ENCODE measurements around the gene SPEN. TPM values are rescaled to one million over a fixed set of nuclear protein-coding genes. Genes with fewer than 3 reads are reported as not detected.

Gene SPEN
- total and polyA plus RNA-seq, 10 of the 15 experiments (the other 5 are each of a cell fraction or from before 2014, with no cell fraction given) = 5.2 to 58.7 (median 20.1) TPM

- peak in 1 of 2 experiments; percentile 73; a peak in 2 of 4 replicates for TF ChIP-seq BHLHE40 (IDR thresholded peaks at IDR 0.05; ENCODE audit: borderline replicate concordance in 1 of 2, low read depth in 2 of 2, low read length in 1 of 2)
- peak; percentile 72 for TF ChIP-seq MXI1 (IDR thresholded peaks at IDR 0.05; ENCODE audit: low read depth, low read length)
- TF ChIP-seq POLR2A (IDR thresholded peaks at IDR 0.05; ENCODE audit: low read depth, low read length) = peak; percentile 26; the same call in 1 of the 2 replicates
- TF ChIP-seq CTCF (IDR thresholded peaks at IDR 0.05 in 2 of 3, conservative IDR thresholded peaks at IDR 0.05 in 1 of 3; ENCODE audit: control insufficient read depth in 2 of 3, extremely low read depth in 1 of 3, insufficient read depth in 1 of 3, low read depth in 3 of 3, low read length in 3 of 3) = peak in 2 of 3 experiments; percentile 20 to 27; a peak in 3 of 6 replicates
- peak; percentile 31; the same call in 1 of the 2 replicates for TF ChIP-seq RAD21 (IDR thresholded peaks at IDR 0.05; ENCODE audit: insufficient read depth, low read depth, low read length)
- TF ChIP-seq ZNF207 (IDR thresholded peaks at IDR 0.05; ENCODE audit: borderline replicate concordance) = 0 out of 2 replicates have a peak, but pooled peaks have one; percentile 11
- TF ChIP-seq RELA (IDR thresholded peaks at IDR 0.05; ENCODE audit: borderline replicate concordance, partially characterized antibody) = peak; percentile 38
- peak; percentile 15 for TF ChIP-seq RUNX3 (IDR thresholded peaks at IDR 0.05; ENCODE audit: low read length)
- TF ChIP-seq ETV6 (conservative IDR thresholded peaks at IDR 0.05 in 1 of 2, IDR thresholded peaks at IDR 0.05 in 1 of 2; ENCODE audit: borderline replicate concordance in 1 of 2, low read depth in 1 of 2) = 0 out of 4 replicates have a peak, but pooled peaks of 1 of the 2 experiments have one; percentile 29
- peak; percentile 79 for TF ChIP-seq NR2C1 (IDR thresholded peaks at IDR 0.05)
- no peak for TF ChIP-seq STAT1 (conservative IDR thresholded peaks at IDR 0.05)
- TF ChIP-seq ZNF217 (IDR thresholded peaks at IDR 0.05) = no peak
- 0 out of 2 replicates have a peak, but pooled peaks have one; percentile 11 for TF ChIP-seq ZBED1 (IDR thresholded peaks at IDR 0.05; ENCODE audit: borderline replicate concordance)
- no peak for TF ChIP-seq LARP7 (IDR thresholded peaks at IDR 0.05)
- TF ChIP-seq PBX3 (IDR thresholded peaks at IDR 0.05; ENCODE audit: insufficient replicate concordance, low read depth, low read length) = peak; percentile 27
- TF ChIP-seq, protein P1, sequence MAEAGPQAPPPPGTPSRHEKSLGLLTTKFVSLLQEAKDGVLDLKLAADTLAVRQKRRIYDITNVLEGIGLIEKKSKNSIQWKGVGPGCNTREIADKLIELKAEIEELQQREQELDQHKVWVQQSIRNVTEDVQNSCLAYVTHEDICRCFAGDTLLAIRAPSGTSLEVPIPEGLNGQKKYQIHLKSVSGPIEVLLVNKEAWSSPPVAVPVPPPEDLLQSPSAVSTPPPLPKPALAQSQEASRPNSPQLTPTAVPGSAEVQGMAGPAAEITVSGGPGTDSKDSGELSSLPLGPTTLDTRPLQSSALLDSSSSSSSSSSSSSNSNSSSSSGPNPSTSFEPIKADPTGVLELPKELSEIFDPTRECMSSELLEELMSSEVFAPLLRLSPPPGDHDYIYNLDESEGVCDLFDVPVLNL (IDR thresholded peaks at IDR 0.05; ENCODE audit: low read depth, low read length) = no peak
- 0 out of 2 replicates have a peak, but pooled peaks have one; percentile 7 for TF ChIP-seq SMC3 (IDR thresholded peaks at IDR 0.05; ENCODE audit: borderline replicate concordance, low read length)
- TF ChIP-seq EP300 (IDR thresholded peaks at IDR 0.05; ENCODE audit: borderline replicate concordance in 1 of 2, control insufficient read depth in 1 of 2, low read depth in 2 of 2, low read length in 2 of 2) = no peak
- TF ChIP-seq ZNF24 (IDR thresholded peaks at IDR 0.05) = peak; percentile 93
- peak; percentile 45; the same call in 1 of the 2 replicates for TF ChIP-seq DPF2 (IDR thresholded peaks at IDR 0.05)
- TF ChIP-seq RCOR1 (conservative IDR thresholded peaks at IDR 0.05; ENCODE audit: low read depth, low read length) = 0 out of 2 replicates have a peak, but pooled peaks have one; percentile 24
These were observed 127.9 kb downstream of the SPEN start (continued) for GRCh38 chr1:15975358-15975804.
